GM19023 (cell line): Measurements from ENCODE around the gene SPTAN1.
A peak's percentile ranks its signal among the peaks of the same experiment; 100 is the strongest.
"Not testable (repeated sequence)": the region's sequence is repeated elsewhere in the genome, so short reads cannot be mapped to it uniquely, and the experiment has no call there.

Experiments used
- ATAC-seq: cut with Tn5 transposase; IDR thresholded peaks from one replicate; pipeline ENCODE4 v1.9.1; 2021; ENCODE audit warnings: mild to moderate bottlenecking, moderate library complexity; ENCODE audit not compliant: unreplicated experiment

The SPTAN1 gene

GRCh38 chr9:128631636-128632035 lies 79.2 kb downstream of the SPTAN1 start:
- no peak for ATAC-seq

GRCh38 chr9:128632066-128632465 lies 79.7 kb downstream of the SPTAN1 start:
- ATAC-seq, result no peak

GRCh38 chr9:128632486-128632885 lies 80.1 kb downstream of the SPTAN1 start:
- no peak for ATAC-seq

GRCh38 chr9:128633057-128633456 lies 80.7 kb downstream of the SPTAN1 start:
- ATAC-seq, result no peak

GRCh38 chr9:128633601-128634000 lies 81.2 kb downstream of the SPTAN1 start:
- no peak for ATAC-seq

GRCh38 chr9:128634111-128634510 lies 81.7 kb downstream of the SPTAN1 start:
- no peak for ATAC-seq

GRCh38 chr9:128634651-128635262 lies 82.4 kb downstream of the SPTAN1 start:
- ATAC-seq, result no peak

GRCh38 chr9:128635266-128636023 lies 83.1 kb downstream of the SPTAN1 start:
- ATAC-seq, result no peak

- no peak for ATAC-seq
These were observed 83.6 kb downstream of the SPTAN1 start for GRCh38 chr9:128636024-128636390.

- no peak for ATAC-seq
These were observed 84.5 kb downstream of the SPTAN1 start for GRCh38 chr9:128636556-128637530.

- no peak for ATAC-seq
These were observed 85.3 kb downstream of the SPTAN1 start for GRCh38 chr9:128637656-128638055.

GRCh38 chr9:128638580-128638979 lies 86.2 kb downstream of the SPTAN1 start:
- ATAC-seq, result no peak

- no peak for ATAC-seq
These were observed 88.2 kb downstream of the SPTAN1 start for GRCh38 chr9:128640603-128641002.

GRCh38 chr9:128642675-128643245 lies 90.4 kb downstream of the SPTAN1 start:
- no peak for ATAC-seq

- ATAC-seq, result peak; percentile 68
These were observed 91.3 kb downstream of the SPTAN1 start for GRCh38 chr9:128643519-128644300.

GRCh38 chr9:128648206-128648605 lies 95.8 kb downstream of the SPTAN1 start:
- not testable (repeated sequence) for ATAC-seq

- no peak for ATAC-seq
These were observed 99.4 kb downstream of the SPTAN1 start for GRCh38 chr9:128651798-128652197.

- no peak for ATAC-seq
These were observed 101.5 kb downstream of the SPTAN1 start for GRCh38 chr9:128653908-128654307.

GRCh38 chr9:128654481-128654880 lies 102.1 kb downstream of the SPTAN1 start:
- ATAC-seq, result no peak
